Cardiac septum (tissue), 1 donor: Measurements from ENCODE around the gene NLRC5. TPM values are rescaled to one million over a fixed set of nuclear protein-coding genes. Genes with fewer than 3 reads are reported as not detected.

Experiments
- DNase-seq: peaks from one replicate; pipeline ENCODE4 v3.0.0-alpha.2; 2020; ENCODE audit warnings: low spot score
- intact Hi-C: fragments of 100-400 bp; cut with DNase I; formaldehyde crosslinking; loops from one replicate; pipeline ENCODE4 v1.14.0; 2022
- total RNA-seq: library from RNA; stranded (reverse); fragmentation: NEBNext Ultra II Directional; extraction: Animal tissue kit (Norgen Biotek cat#: 25700); gene quantifications from one replicate; pipeline ENCODE4 v1.2.1, GENCODE V29; 2021
- donor health status: DM: no; HTN: no; CAD: no.

NLRC5 gene
- total RNA-seq, 1 donor from 2014 or later = 12.7 TPM

DNA sequence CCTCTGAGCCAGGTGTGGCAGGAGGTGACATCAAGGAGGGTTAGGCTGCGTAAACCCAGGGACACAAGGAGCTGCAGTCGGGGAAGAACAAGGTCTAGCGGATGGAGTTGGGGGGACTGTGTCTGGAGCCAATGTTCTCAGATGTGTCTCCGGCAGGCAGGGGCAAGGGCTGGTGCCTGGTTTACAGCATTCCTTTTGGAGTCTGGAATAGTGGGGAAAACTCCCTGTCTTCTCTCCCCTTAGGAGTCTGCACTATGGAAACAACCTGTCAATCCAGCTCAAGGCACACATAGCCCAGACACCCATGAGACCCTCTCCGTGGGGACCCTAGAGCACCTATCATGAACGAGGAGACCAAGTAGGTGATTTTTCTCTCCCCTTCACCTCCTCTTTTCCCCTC is 27.5 kb downstream of the NLRC5 start:
- intact Hi-C loops = no loop called here
- no peak for DNase-seq

DNA sequence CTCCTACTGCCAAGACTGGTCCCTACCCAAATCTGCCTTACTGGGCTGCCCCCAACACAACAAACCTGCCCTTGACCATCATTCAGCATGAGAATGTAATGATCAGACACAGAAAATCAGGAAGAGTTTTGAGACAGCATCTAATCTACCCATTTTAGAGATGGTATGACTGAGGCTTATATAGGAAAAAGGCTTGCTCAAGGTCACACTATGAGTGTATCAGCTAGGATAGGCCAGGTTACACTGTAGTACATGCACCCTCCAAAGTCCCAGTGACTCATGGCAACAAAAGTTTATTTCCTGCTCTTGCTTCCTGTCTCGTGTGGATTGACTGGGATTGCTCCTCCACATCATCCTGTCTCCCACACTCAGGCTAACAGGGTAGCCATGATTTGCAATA is 27.9 kb downstream of the NLRC5 start:
- DNase-seq = no peak

DNA sequence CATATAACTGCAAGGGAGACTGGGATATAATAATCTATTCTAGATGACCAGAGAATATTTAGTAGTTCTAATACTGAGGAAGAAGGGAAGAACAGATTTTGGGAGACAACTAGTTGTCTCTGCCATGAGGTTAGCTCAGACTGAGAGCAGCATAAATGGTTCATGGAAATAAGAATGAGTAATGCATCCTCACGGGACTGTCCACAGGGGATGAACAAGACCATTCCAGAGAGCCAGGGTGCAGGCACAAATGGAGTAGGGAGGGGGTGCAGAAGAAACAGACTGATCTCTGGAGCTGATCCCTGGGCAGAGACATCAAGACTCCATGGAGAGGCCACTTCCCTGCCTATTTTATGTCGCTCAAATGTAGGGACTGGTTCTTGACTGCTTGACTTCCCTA is 30.4 kb downstream of the NLRC5 start:
- intact Hi-C loops = no loop called here
- DNase-seq = no peak

More for the DNA sequence above, 27.9 kb downstream of the NLRC5 start:
- intact Hi-C loops = no loop called here

DNA sequence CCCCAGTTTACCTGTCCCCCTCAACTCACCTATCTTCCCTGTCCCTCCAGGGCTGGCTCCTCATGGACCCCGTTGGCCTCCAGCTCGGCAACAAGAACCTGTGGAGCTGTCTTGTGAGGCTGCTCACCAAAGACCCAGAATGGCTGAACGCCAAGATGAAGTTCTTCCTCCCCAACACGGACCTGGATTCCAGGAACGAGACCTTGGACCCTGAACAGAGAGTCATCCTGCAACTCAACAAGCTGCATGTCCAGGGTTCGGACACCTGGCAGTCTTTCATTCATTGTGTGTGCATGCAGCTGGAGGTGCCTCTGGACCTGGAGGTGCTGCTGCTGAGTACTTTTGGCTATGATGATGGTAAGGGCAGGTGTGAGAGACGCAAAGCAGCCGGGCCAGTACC is 31.3 kb downstream of the NLRC5 start:
- DNase-seq = no peak
- intact Hi-C loops = no loop called here

DNA sequence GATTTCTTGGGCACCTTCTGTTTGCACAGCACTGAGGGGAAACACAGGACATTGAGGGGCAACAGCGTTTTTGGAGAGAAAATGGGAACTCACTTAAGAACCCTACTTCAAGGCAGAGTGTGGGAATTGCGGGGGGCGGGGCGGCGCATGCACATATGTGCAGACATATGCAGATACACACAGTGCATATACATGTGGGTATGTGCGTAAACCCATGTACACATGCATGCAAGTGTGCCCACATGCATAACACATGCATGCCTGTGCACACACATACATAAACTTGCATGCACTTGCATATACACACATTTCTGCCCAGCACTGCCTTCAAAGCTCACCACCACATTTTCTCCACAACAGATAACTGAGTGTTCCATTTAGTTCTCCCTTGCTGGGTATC is 32.4 kb downstream of the NLRC5 start:
- intact Hi-C loops = no loop called here
- DNase-seq = no peak

DNA sequence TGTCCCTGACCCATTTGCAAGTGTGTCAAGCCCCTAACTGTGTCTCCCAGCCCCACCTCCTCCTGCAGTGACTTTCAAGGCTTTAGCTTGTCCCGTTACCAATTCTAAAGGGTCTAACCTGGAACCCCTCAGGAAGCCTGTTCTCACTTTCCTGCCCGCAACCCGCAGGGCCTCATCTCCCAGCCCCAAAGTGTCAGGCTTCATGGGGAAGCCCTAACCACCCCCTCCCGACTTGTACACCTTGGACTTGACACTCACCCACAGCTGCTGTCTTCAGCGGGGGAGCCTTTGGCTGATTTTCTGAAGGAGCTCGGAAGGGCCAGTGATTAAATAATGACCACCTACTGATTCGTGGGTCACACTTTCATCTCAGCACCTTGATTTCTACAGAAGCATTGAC is 33.1 kb downstream of the NLRC5 start:
- no peak for DNase-seq
- intact Hi-C loops = no loop called here

DNA sequence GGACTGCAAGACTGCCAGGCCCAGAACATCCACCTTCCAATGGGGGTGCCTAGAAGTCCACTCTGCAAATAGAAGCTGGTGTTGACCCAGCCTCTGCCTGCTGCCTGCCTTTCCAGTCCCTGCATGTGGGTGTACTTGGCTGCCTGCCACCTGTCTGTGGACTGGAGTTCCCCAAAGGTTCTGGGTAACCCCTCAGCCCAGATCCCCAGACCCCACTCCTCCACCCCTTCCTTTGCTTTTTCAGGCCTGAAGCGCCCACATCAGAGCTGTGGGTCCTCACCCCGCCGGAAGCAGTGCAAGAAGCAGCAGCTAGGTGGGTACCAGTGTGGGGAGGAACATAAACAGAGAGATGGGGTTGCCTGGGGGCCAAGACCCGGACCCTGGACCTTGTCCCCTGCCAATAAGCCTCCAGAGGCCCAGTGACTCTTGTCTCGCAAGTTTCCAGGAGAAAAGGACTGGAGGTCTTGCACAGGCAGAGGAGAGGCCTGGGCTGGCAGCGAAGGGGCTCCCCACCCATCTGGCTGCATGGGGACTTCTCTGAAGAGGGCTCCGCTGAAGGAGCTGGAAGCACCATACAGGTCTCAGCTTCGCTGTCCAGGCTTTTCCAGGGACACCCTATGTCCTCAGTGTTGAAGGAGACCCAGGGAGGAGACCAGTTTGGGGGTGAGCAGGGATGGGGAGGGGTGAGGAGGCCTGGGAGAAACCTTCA is 34.3 kb downstream of the NLRC5 start:
- DNase-seq = no peak
- intact Hi-C loops = no loop called here

DNA sequence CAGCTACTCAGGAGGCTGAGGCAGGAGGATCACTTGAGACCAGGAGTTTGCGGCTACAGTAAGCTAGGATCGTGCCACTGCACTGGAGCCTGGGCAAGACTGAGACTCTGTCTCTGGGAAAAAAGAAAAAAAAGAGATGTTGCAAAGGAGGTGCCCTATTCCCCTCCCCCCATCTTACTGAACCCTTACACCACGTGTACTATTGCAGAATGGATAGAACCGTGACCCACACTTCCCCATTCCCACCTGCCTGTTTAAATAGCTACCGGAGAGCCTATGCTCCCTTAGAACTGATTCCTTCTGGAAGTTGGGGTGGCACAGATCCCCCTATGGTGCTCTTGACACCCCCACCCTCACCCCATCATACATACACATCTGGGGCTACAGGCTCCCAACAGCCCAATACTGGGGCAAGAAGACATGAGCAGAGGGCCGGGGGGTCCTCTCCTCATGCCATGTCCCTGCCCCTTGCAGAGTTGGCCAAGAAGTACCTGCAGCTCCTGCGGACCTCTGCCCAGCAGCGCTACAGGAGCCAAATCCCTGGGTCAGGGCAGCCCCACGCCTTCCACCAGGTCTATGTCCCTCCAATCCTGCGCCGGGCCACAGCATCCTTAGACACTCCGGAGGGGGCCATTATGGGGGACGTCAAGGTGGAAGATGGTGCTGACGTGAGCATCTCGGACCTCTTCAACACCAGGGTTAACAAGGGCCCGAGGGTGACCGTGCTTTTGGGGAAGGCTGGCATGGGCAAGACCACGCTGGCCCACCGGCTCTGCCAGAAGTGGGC is 35.7 kb downstream of the NLRC5 start:
- intact Hi-C loops = no loop called here
- DNase-seq = no peak

DNA sequence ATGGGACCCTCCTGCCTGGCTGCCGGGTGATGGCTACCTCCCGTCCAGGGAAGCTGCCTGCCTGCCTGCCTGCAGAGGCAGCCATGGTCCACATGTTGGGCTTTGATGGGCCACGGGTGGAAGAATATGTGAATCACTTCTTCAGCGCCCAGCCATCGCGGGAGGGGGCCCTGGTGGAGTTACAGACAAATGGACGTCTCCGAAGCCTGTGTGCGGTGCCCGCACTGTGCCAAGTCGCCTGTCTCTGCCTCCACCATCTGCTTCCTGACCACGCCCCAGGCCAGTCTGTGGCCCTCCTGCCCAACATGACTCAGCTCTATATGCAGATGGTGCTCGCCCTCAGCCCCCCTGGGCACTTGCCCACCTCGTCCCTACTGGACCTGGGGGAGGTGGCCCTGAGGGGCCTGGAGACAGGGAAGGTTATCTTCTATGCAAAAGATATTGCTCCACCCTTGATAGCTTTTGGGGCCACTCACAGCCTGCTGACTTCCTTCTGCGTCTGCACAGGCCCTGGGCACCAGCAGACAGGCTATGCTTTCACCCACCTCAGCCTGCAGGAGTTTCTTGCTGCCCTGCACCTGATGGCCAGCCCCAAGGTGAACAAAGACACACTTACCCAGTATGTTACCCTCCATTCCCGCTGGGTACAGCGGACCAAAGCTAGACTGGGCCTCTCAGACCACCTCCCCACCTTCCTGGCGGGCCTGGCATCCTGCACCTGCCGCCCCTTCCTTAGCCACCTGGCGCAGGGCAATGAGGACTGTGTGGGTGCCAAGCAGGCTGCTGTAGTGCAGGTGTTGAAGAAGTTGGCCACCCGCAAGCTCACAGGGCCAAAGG is 36.8 kb downstream of the NLRC5 start:
- no peak for DNase-seq
- intact Hi-C loops = no loop called here

DNA sequence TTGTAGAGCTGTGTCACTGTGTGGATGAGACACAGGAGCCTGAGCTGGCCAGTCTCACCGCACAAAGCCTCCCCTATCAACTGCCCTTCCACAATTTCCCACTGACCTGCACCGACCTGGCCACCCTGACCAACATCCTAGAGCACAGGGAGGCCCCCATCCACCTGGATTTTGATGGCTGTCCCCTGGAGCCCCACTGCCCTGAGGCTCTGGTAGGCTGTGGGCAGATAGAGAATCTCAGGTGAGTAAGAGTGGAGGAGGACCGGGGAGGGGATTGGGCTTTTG is 37.4 kb downstream of the NLRC5 start:
- DNase-seq = no peak
- intact Hi-C loops = no loop called here

DNA sequence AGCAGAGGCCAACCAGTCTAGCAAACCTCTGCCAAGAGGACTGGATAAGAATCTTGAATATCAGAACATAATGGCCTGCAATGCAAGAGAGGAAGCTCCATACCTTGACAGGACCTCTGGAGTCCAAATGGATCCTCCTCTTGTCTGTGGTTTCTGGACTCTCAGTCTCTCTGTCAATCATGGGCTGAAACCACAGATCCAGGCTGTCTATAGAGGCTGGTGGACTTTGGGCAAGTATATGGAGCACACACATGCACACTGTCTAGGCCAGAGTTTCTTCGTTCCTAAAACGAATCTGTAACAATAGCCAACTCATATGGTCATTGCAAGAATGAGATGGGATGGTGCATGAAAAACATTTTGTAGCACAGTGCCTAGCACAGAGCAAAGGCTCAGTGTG is 37.7 kb downstream of the NLRC5 start:
- intact Hi-C loops = no loop called here
- DNase-seq = no peak

DNA sequence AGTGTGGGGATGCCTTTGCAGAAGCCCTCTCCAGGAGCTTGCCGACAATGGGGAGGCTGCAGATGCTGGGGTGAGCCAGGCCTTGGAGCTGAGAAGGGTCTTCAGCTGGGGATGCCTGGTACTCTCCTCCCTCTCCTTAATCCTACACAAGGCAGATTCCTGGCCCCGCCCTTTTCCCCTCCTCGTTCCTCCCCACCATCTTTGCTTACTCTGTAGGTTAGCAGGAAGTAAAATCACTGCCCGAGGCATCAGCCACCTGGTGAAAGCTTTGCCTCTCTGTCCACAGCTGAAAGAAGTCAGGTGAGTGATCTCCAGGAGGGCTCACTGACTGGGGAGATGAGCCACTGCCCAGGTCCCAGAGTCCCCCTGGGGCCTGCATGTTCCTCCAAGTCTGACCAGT is 38.7 kb downstream of the NLRC5 start:
- DNase-seq = no peak

DNA sequence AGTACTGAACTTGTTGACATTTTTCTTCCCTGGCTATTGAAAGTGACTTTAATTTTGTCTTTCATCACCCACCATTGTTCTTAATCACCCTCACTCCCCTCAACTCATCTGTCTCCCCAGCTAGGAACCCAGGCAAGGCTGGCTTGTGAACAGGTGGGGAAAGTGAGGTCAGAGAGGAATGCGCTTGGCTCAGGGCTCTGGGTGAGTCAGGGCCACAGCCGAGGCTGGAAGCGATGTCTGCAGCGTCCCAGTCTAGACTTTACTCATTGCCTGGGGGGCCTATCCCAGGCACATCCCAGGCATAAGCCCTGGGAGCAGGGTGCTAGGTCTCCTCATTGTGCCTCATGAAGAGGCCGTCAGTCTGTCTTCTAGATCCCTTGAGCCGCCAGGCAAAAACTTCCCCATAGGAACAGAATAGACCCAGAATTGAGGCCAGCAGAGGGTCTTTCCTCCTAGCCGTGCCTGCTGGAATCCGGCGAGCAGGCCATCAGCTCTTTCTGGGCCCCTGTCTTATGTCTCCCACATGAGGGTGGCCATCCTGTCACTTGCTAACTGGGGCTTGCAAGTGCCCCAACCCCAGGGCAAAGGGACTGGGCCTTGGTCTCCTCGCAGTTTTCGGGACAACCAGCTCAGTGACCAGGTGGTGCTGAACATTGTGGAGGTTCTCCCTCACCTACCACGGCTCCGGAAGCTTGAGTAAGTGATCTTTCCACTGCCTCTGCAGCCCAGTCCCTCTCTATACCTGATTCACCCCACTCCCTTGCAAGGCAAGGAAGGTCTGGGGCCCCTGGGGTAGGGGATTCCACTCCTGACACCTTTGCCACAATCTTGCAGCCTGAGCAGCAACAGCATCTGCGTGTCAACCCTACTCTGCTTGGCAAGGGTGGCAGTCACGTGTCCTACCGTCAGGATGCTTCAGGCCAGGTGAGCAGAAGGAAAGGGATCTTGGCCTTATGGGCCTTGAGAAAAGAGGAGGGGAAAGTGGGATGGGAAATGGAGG is 40.1 kb downstream of the NLRC5 start:
- DNase-seq = no peak
- intact Hi-C loops = no loop called here

More for the DNA sequence above, 38.7 kb downstream of the NLRC5 start:
- intact Hi-C loops = no loop called here

DNA sequence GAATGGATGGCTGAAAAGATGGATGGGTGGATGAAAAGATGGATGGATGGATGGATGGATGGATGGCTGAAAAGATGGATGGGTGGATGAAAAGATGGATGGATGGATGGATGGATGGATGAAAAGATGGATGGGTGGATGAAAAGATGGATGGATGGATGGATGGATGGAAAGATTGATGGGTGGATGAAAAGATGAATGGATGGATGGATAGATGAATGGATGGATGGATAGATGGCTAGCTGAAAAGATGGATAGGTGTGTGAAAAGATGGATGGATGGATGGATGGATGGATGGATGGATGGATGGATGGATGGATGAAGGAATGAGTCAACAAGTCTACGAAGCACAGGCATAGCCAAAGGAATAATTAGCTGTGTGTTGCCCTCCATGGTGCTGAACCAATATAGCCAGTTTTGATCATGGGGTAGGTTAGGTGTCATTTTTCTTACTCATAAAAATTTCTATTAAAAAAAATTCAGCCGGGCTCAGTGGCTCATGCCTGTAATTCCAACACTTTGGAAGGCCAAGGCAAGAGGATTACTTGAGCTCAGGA is 41.1 kb downstream of the NLRC5 start:
- intact Hi-C loops = no loop called here
- DNase-seq = no peak

DNA sequence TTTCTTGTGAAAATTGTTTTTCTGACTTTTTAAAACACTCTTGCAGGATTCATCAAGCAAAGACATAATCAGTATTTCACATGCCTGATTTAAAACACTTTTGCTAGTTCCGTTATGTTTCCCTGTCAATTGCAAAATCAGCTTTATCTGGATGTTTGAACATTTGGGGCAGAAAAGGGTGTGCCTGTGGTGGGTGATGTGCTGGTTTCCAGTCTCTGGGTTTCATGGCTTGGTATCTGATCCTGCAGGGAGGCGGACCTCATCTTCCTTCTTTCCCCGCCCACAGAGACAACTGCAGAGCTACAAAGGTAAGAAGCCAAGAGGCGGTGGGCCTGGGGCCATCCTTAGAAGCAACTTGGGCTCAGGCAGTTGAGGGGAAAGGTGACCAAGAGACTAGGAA is 41.8 kb downstream of the NLRC5 start:
- DNase-seq = no peak
- intact Hi-C loops = no loop called here

DNA sequence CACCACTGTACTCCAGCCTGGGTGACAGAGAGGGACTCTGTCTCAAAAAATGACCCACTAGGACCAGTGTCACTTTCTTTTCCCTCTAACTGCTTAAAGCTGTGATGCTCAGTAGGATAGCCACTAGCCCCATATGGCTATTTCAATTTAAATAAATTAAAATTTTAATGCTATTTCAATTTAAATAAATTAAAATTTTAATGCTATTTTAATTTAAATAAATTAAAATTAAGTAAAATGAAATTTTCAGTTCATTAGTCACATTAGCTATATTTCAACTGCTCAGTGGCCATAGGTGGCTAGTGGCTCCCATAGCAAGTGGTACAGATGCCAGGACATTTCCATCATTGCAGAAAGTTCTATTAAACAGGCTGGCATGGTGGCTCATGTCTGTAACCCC is 43.0 kb downstream of the NLRC5 start:
- intact Hi-C loops = no loop called here

DNA sequence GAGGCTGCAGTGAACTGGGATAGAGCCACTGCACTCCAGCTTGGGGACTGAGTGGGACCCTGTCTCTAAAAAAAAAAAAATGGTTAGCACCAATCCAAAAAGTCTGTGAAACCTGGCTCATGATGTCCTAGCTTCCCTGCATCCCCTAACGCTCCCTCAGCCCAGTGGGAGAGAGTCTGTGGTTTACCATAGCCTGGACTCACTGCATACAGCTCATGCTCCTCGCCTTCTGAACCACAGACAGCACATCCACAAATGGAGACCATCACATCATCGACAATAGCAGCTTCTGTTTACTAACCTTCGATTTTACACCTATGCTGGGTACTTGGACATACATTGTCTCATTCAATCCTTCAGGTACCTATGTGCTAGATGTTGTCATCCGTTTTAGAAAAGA is 43.6 kb downstream of the NLRC5 start:
- DNase-seq = no peak
- intact Hi-C loops = no loop called here

More for the DNA sequence above, 43.0 kb downstream of the NLRC5 start:
- DNase-seq = no peak

DNA sequence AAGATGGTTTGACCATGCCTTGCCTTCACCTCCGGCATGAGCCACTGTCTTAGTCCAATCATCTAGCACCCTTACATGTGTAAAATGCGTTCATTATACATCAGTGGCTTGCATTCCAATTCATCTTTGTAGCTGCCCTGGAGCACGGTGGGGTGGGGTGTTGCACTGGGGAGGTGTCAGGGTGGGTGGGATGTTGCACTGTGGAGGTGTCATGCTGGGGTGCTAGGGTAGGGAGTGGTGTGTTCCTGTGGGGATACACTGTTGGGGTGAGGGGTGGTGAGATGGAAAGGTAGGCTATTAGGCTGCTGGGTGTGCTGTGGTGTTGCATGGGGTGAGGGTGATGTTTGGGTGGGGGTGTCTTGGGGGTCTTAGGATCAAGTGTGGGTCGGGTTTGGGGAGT is 47.0 kb downstream of the NLRC5 start:
- intact Hi-C loops = no loop called here

DNA sequence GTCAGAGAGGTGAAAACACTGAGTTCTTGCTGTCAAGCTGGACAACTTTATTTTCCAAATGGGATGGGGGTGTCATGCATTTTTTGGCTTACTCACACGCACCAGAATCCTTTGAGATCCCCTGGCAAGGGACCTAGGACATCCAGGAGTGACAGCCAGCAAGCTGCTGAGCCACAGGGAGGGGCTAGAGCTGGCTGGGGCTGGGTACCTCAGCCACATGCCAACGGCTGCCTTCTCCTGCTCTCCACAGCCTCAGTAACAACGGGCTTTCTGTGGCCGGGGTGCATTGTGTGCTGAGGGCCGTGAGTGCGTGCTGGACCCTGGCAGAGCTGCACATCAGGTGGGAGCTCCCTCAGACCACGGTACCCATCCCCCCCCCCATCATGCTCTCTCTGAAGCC is 47.6 kb downstream of the NLRC5 start:
- intact Hi-C loops = no loop called here
- DNase-seq = no peak

More for the DNA sequence above, 47.0 kb downstream of the NLRC5 start:
- DNase-seq = no peak
